Neural progenitor cell (in vitro differentiated cells): ENCODE measurements around the gene FLAD1. TPM values are rescaled to one million over a fixed set of nuclear protein-coding genes. Genes with fewer than 3 reads are reported as not detected.
A peak's percentile ranks its signal among the peaks of the same experiment; 100 is the strongest.
"Not testable (repeated sequence)": the region's sequence is repeated elsewhere in the genome, so short reads cannot be mapped to it uniquely, and the experiment has no call there.

ENCODE experiments used
- DNase-seq: peaks from one replicate; pipeline ENCODE4 v3.0.0-alpha.2; 2016; ENCODE audit warnings: low spot score
- H2AFZ ChIP-seq: fragments of 200-600 bp; sonication (generic); replicated peaks from 2 replicates; pipeline ENCODE4 v1.6.1; 2016; ENCODE audit warnings: antibody characterized with exemption
- H3F3A ChIP-seq: fragments of 200-600 bp; sonication (generic); 2 replicates; pipeline ENCODE4 v1.6.1; 2016; ENCODE audit warnings: antibody characterized with exemption, low read depth
- H3K27ac ChIP-seq: fragments of 200-600 bp; sonication (generic); 2 replicates; pipeline ENCODE4 v1.5.1; 2016; ENCODE audit warnings: mild to moderate bottlenecking
- H3K27me3 ChIP-seq: fragments of 200-600 bp; sonication (generic); 2 replicates; pipeline ENCODE4 v1.6.1; 2016; ENCODE audit warnings: mild to moderate bottlenecking, moderate library complexity
- H3K36me3 ChIP-seq: fragments of 200-600 bp; sonication (generic); 2 replicates; pipeline ENCODE4 v1.5.1; 2016
- H3K4me1 ChIP-seq: fragments of 200-600 bp; sonication (generic); 2 replicates; pipeline ENCODE4 v1.6.1; 2016; ENCODE audit warnings: mixed run types
- H3K4me2 ChIP-seq: fragments of 200-600 bp; sonication (generic); 2 replicates; pipeline ENCODE4 v1.6.1; 2016
- H3K4me3 ChIP-seq: fragments of 200-600 bp; sonication (generic); 2 replicates; pipeline ENCODE4 v1.5.1; 2016
- H3K79me2 ChIP-seq: fragments of 200-600 bp; sonication (generic); 2 replicates; pipeline ENCODE4 v1.6.1; 2016; ENCODE audit warnings: low read depth
- H3K9ac ChIP-seq: fragments of 200-600 bp; sonication (generic); 2 replicates; pipeline ENCODE4 v1.6.1; 2016
- H3K9me3 ChIP-seq: fragments of 200-600 bp; sonication (generic); 2 replicates; pipeline ENCODE4 v1.5.1; 2016; ENCODE audit warnings: low read depth
- H4K20me1 ChIP-seq: fragments of 200-600 bp; sonication (generic); 2 replicates; pipeline ENCODE4 v1.6.1; 2016; ENCODE audit warnings: low read depth
- H3K27ac Mint-ChIP-seq: 3 replicates; pipeline ENCODE4 v1.8.0; 2021; ENCODE audit warnings: mixed read lengths
- H3K27me3 Mint-ChIP-seq: 2 replicates; pipeline ENCODE4 v1.8.0; 2022; ENCODE audit warnings: low read depth, mild to moderate bottlenecking, inconsistent platforms, moderate library complexity, mixed read lengths; ENCODE audit not compliant: insufficient read depth
- H3K36me3 Mint-ChIP-seq: 3 replicates; pipeline ENCODE4 v1.8.0; 2021; ENCODE audit warnings: mixed read lengths
- H3K4me1 Mint-ChIP-seq: 3 replicates; pipeline ENCODE4 v1.8.0; 2021; ENCODE audit warnings: mixed read lengths
- H3K4me3 Mint-ChIP-seq: 3 replicates; pipeline ENCODE4 v1.8.0; 2021; ENCODE audit warnings: mild to moderate bottlenecking, moderate library complexity, mixed read lengths
- H3K9me3 Mint-ChIP-seq: 3 replicates; pipeline ENCODE4 v1.8.0; 2020; ENCODE audit warnings: mixed read lengths
- EZH2 ChIP-seq: fragments of 200-600 bp; sonication (generic); IDR thresholded peaks from 2 replicates; pipeline ENCODE4 v1.6.1; 2017; ENCODE audit warnings: antibody characterized with exemption, mild to moderate bottlenecking, moderate library complexity
- EZH2phosphoT487 ChIP-seq: fragments of 200-600 bp; sonication (generic); IDR thresholded peaks from 2 replicates; pipeline ENCODE4 v1.6.1; 2017; ENCODE audit warnings: antibody characterized with exemption
- total RNA-seq: library from RNA; depleted of rRNA; stranded (reverse); fragments of >200 nt; gene quantifications from 2 replicates; pipeline ENCODE4 v1.2.3, GENCODE V29; 2015; ENCODE audit warnings: low replicate concordance
- TF ChIP-seq, protein P1 (sequence below): fragments of 200-600 bp; sonication (generic); IDR thresholded peaks from 2 replicates; pipeline ENCODE4 v1.5.1; 2017; ENCODE audit warnings: antibody characterized with exemption, mild to moderate bottlenecking

FLAD1 gene
- total RNA-seq, 1 donor from 2014 or later: 19.3 TPM

DNA sequence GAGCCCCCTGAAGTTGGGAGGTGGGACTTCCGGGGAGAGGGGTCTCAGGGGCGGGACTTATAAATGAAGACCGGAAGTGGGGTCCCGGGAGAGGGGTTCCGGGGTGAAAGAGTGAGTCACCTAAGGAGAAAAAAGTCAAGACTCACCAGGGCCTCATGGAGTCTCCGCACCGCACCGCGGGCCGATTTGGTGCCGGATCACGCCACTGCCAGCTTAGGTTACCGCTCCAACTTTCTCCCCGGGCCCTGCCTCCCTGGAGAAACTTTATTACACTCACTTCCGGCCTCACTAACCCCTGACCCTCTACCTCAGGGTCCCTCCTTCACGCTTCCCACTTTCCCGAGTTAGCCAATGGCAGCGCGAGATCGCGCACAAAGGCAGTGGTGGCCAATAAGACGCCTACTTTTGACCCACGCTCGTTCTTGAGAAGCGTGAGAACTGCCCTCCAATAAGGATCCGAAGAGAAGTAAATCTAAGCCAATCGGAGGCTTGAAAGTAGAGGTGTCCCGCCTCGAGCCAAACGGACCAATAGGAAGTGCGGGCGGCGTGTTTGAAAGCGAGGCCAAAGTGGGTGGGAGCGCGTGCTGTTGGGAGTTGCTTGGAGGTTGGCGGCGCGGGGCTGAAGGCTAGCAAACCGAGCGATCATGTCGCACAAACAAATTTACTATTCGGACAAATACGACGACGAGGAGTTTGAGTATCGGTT, 8.9 kb upstream of the FLAD1 start, which contains the start of gene CKS1B:
TSS of gene CKS1B (plus strand) at position 580 of the 706 bp plus-strand sequence. CDS start at position 645, 65 bp downstream.
- Histone ChIP-seq H3K9me3 (no peaks in the 10 kb centered on the region), H3K4me1 (peaks cover 38% of the 10 kb centered on the region), H3K79me2 (peaks cover 68% of the 10 kb centered on the region), H4K20me1 (peaks cover 29% of the 10 kb centered on the region), H2AFZ (peak within 1 kb of the TSS; percentile 88), H3F3A (peaks cover 49% of the 10 kb centered on the region), H3K4me2 (peak within 1 kb of the TSS; percentile 84), H3K27ac (peak within 1 kb of the TSS; percentile 88), H3K4me3 (peak within 1 kb of the TSS; percentile 64), H3K36me3 (peaks cover 10% of the 10 kb centered on the region), H3K27me3 (no peaks in the 10 kb centered on the region), H3K9ac (peak within 1 kb of the TSS; percentile 28)
- peaks cover 31% of the 10 kb centered on the region for H3K4me1 Mint-ChIP-seq
- no peak within 1 kb of the TSS for H3K27ac Mint-ChIP-seq
- peaks cover 3% of the 10 kb centered on the region for H3K27me3 Mint-ChIP-seq
- H3K9me3 Mint-ChIP-seq: no peaks in the 10 kb centered on the region
- no peak within 1 kb of the TSS for H3K4me3 Mint-ChIP-seq
- peaks cover 6% of the 10 kb centered on the region for H3K36me3 Mint-ChIP-seq
- DNase-seq: peak; percentile 99
- TF ChIP-seq, protein P1, sequence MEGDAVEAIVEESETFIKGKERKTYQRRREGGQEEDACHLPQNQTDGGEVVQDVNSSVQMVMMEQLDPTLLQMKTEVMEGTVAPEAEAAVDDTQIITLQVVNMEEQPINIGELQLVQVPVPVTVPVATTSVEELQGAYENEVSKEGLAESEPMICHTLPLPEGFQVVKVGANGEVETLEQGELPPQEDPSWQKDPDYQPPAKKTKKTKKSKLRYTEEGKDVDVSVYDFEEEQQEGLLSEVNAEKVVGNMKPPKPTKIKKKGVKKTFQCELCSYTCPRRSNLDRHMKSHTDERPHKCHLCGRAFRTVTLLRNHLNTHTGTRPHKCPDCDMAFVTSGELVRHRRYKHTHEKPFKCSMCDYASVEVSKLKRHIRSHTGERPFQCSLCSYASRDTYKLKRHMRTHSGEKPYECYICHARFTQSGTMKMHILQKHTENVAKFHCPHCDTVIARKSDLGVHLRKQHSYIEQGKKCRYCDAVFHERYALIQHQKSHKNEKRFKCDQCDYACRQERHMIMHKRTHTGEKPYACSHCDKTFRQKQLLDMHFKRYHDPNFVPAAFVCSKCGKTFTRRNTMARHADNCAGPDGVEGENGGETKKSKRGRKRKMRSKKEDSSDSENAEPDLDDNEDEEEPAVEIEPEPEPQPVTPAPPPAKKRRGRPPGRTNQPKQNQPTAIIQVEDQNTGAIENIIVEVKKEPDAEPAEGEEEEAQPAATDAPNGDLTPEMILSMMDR: no peak
- TF ChIP-seq EZH2phosphoT487 (no peak), EZH2 (no peak)

DNA sequence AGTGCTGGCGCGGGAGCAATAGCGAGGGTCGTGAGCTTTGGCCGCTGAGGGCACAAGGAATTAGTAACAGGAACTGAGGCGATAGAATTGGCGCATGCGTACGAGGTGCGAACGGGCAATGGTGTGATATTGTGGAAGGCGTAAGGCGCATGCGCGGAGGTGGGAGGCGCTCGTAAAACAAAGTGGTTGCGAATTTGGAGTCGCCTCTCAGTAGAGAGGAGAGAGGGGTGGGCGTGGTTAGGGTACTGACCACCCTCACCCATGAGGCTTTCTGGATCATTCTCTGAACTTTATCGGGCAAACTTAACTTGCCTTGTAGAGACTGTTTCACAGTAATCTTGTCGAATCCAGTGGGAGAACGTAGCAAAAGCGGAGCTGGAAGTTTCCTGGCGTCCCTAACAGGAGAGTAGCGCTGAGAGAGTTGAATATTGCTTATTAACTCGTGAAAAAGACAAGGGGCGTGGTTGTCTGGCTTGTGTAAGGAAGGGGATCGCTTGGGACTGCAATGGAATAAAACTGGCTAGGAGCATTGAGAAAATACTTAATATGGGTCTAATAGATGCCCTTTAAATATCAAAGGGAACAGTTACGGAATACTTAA, 8.2 kb upstream of the FLAD1 start:
- Mint-ChIP-seq H3K27ac (no peak overlapping the region), H3K27me3 (peaks cover 4% of the 10 kb centered on the region), H3K36me3 (peaks cover 9% of the 10 kb centered on the region), H3K9me3 (no peaks in the 10 kb centered on the region), H3K4me3 (no peak overlapping the region), H3K4me1 (peaks cover 26% of the 10 kb centered on the region)
- H3K27ac ChIP-seq: peak overlapping the region; percentile 85
- peak; percentile 99 for DNase-seq
- peak overlapping the region; percentile 28 for H3K9ac ChIP-seq
- H3K4me2 ChIP-seq: peak overlapping the region; percentile 84
- H3K36me3 ChIP-seq: peaks cover 14% of the 10 kb centered on the region
- H3K27me3 ChIP-seq: no peaks in the 10 kb centered on the region
- H3K4me1 ChIP-seq: peaks cover 34% of the 10 kb centered on the region
- peaks cover 50% of the 10 kb centered on the region for H3F3A ChIP-seq
- peaks cover 25% of the 10 kb centered on the region for H4K20me1 ChIP-seq
- TF ChIP-seq EZH2phosphoT487 (no peak), EZH2 (no peak)
- TF ChIP-seq, protein P1: no peak
- H3K9me3 ChIP-seq: no peaks in the 10 kb centered on the region
- peaks cover 68% of the 10 kb centered on the region for H3K79me2 ChIP-seq
- peak overlapping the region; percentile 64 for H3K4me3 ChIP-seq
- no peak overlapping the region for H2AFZ ChIP-seq

DNA sequence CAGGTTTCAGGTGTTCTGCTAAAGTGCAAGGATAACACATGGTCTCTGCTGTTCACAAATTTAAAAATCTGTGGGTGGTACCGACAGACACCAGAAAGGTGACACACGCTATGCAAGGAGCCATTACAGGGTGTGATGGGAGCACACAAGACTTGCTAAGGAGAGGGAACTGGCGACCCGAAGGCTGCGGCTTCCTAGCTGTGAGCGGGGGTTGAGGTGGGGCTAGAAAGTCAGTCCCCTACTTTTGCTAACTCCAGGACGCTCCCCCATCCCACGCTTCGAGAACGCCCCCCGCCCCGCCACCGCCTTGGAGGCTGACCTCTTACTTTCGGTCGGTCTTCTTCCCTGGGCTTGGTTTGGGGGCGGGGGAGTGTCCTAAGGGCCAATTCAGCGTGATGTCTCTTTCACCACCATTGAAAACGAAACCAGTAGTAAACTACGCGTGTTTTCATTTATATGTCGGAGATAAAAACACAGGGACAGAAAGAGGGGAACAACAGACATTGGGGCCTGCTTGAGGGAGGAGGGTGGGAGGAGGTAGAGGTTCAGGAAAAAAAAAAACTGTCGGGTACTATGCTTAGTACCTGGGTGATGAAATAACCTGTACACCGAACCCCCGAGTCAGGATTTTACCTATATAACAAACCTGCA, 7.6 kb upstream of the FLAD1 start:
- Histone ChIP-seq H3K36me3 (peaks cover 14% of the 10 kb centered on the region), H2AFZ (no peak overlapping the region)
- H3K4me1 Mint-ChIP-seq: peaks cover 26% of the 10 kb centered on the region

DNA sequence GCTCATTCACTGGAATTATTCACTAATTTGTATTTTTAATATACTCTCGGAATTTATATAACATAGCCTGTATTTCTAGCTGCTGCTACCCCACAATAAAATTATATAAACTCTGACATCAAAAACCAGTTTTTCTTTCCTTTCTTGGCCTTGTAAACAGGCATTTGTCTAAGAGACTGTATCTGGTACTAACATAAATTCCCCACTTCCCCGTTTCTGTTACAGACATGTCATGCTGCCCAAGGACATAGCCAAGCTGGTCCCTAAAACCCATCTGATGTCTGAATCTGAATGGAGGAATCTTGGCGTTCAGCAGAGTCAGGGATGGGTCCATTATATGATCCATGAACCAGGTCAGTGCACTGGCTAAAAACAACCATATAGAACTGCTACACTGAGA, 5.4 kb upstream of the FLAD1 start:
- not testable (repeated sequence) for H3K9ac ChIP-seq, H3K27ac Mint-ChIP-seq, H3K27me3 ChIP-seq, H3K4me3 ChIP-seq, H3K4me1 Mint-ChIP-seq, H3K27me3 Mint-ChIP-seq, DNase-seq, H3K9me3 Mint-ChIP-seq, H3K9me3 ChIP-seq, H2AFZ ChIP-seq, H3K4me2 ChIP-seq
- H3F3A ChIP-seq: peaks cover 56% of the 10 kb centered on the region
- Mint-ChIP-seq H3K4me3 (peak overlapping the region; percentile 49), H3K36me3 (peaks cover 14% of the 10 kb centered on the region)
- peak overlapping the region; percentile 14 for H3K27ac ChIP-seq
- H3K4me1 ChIP-seq: peaks cover 20% of the 10 kb centered on the region
- H4K20me1 ChIP-seq: peaks cover 25% of the 10 kb centered on the region
- peaks cover 14% of the 10 kb centered on the region for H3K36me3 ChIP-seq
- H3K79me2 ChIP-seq: peaks cover 78% of the 10 kb centered on the region

More for the DNA sequence above, 7.6 kb upstream of the FLAD1 start:
- H3K4me2 ChIP-seq: peak overlapping the region; percentile 84
- peak overlapping the region; percentile 28 for H3K9ac ChIP-seq
- H4K20me1 ChIP-seq: peaks cover 25% of the 10 kb centered on the region
- H3F3A ChIP-seq: peaks cover 56% of the 10 kb centered on the region
- TF ChIP-seq, protein P1: no peak
- TF ChIP-seq EZH2 (no peak), EZH2phosphoT487 (no peak)
- Mint-ChIP-seq H3K27ac (no peak overlapping the region), H3K36me3 (peaks cover 12% of the 10 kb centered on the region), H3K9me3 (no peaks in the 10 kb centered on the region), H3K27me3 (peaks cover 4% of the 10 kb centered on the region), H3K4me3 (no peak overlapping the region)
- peak overlapping the region; percentile 85 for H3K27ac ChIP-seq
- peak overlapping the region; percentile 64 for H3K4me3 ChIP-seq
- peaks cover 68% of the 10 kb centered on the region for H3K79me2 ChIP-seq
- no peaks in the 10 kb centered on the region for H3K9me3 ChIP-seq
- peaks cover 29% of the 10 kb centered on the region for H3K4me1 ChIP-seq
- H3K27me3 ChIP-seq: no peaks in the 10 kb centered on the region
- peak; percentile 64 for DNase-seq
